GM18861 (cell line): Measurements from ENCODE around the gene KIRREL3.

Experiments used
- ATAC-seq: cut with Tn5 transposase; IDR thresholded peaks from one replicate; pipeline ENCODE4 v1.9.1; 2021; ENCODE audit not compliant: unreplicated experiment

The KIRREL3 gene

DNA sequence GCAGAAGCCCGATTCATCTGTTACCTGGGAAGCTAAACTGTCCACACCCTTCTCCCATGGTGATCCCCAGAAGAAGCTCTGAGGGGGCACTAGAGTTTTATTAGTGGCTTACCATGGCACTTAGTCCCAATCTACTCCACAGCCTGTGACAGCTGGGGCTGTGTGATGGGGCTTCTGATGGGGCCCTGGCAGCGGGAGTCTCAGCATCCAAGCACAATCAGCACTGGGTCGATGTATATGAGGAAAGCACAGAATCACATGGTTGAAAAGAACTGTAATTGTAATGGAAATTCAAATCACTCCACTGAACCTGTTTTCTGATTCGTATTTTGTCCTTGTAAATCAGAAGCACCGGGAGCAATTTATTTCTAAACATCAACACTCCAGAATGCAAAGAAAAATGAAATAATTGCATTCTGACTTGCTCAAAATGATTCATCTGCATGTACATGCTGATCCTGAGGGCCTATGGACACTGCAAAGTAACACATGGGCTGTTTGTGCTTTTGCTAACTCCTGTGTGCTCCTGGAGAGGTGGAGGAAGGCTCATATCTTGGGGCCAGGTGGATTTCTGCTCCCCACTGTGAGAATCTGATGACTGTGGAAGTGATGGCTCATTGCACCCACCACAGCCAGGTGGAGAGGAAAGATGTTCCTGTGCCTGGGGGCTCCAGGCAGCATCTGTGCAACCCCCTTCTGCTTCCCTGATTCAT, 203.0 kb downstream of the KIRREL3 start:
- ATAC-seq = no peak

DNA sequence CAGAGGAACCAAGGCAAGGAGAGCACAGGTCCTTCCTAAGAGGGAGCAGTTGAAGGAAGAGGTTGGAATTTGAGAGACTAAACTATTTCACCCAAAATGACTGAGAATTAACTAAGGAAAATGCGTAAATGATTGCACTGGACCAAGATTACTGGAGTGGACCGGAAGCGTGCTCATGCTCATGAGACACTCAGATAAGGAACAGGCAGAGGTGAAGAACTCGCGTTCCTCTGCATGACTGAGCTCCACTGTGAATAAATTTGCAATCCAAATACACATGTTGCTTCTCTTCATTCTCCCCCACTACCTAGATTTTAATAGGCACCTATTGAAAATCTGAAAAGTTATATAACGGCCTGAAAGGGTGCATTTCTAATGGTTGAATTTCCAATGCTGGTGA, 207.0 kb downstream of the KIRREL3 start:
- no peak for ATAC-seq

DNA sequence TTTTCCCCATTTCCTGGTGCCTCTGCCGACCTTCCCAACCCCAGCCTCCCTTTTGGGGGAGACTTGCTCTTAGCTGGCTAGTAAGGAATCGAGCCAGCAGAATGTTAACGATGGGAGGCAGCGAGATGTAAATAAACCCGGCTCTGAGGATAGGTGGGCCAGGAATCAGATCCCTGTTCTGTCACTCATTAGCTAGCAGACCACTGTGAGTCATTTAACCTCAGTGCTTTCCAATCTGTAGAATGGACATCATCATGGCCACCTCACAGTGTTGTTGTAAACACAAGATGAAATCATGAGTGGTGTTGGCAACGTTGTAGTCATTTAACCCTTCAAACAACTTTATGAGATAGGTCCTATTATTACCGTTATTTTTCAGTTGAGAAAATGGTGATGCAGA, 208.6 kb downstream of the KIRREL3 start:
- no peak for ATAC-seq

DNA sequence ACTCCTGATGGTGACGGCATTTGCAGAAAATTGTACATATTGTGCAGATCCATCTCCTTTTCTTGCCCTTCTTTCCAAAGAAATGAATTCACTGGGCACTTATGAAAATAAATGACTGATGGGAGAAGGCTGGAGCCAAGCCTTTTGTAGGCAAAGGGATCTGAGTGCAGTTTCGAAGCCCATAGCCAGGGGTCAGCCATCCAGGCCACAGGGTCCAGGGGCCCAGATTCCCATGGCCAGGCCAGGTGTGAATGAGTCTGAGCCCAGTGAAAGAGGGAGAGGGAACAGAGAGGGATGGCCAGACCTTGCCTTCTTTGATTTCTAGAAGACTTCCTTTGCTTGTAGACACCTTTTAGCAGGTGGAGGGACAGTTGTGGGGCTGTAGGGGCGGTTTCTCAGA, 209.1 kb downstream of the KIRREL3 start:
- ATAC-seq = no peak

DNA sequence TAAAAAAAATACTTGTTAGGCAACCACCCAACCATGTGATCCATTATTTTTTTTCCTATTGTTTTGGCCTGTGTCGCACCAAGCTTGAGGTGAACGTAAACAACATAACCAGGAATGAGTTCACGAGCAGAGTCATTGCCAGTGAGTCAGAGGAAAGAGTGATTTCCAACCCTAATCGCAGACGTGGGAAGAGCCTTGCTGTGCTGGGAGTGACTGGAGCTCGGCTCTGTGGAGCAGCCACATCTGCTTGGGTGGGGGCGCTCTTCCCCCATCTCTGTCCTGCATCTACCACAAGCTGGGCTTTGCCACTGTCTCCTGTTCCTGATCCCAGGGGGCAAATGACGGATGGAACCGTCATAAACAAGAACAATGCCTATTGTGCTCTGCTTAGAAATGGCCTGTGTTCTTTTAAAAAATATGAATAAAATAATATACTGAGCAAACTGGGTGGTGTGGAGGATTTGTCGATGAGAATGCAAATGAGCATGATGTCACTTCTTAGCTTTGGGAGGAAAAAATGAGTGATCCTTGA, 210.0 kb downstream of the KIRREL3 start:
- no peak for ATAC-seq

DNA sequence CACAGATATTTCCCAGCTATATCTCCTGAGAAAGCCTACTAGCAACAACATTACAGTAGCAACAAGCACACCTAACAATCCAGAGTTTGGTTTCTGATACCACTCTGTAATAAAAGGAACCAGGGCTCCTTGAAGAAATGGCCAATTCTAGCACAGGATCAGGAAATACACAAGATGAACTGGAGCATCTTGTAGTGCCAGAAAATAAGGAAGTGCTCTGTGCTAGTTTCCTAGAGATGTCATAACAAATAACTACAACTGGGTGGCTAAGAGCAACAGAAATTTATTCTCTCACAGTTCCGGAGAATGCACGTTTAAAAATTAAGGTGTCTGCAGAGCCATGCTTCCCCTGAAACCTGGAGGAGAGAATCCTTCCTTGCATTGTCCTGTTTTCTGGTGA, 217.8 kb downstream of the KIRREL3 start:
- ATAC-seq = no peak

DNA sequence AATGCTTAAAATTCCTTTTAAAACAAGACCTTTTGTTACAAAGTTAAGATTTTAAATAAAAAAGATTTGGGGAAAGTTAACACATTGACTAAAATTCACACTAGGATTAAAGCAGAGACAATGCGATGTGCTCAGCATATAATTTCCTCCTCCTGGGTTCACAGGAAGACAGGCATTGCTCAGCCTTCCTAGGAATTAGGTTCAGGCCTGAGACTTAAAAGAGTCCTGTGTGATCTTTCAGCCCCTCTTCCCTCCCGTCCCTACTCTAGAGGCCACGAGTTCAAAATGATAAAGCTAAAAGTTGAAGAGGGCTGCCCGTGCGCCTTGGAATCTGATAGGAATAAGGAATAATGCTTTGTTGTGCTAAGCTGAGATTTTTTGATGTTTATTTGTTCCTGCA, 218.6 kb downstream of the KIRREL3 start:
- ATAC-seq = no peak

DNA sequence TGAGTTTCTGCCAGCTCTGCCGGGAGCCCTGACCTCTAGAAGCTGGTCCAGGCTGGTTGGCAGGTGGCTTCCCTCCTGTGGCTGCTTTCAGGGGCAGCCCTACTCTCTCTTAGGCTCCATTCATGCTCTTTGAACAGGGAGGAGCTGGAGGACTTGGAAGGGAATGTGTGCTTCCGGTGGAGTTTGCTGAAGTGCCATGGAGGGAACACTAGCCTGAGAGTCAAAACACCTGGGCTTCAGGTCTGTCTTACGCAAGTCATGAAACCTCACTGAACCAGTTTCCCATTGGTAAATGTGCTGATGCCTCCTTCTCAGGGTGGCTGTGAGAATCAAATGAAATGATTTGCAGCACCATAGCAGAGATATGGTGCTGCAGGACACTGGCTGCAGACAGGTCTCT, 224.5 kb downstream of the KIRREL3 start:
- ATAC-seq = no peak

DNA sequence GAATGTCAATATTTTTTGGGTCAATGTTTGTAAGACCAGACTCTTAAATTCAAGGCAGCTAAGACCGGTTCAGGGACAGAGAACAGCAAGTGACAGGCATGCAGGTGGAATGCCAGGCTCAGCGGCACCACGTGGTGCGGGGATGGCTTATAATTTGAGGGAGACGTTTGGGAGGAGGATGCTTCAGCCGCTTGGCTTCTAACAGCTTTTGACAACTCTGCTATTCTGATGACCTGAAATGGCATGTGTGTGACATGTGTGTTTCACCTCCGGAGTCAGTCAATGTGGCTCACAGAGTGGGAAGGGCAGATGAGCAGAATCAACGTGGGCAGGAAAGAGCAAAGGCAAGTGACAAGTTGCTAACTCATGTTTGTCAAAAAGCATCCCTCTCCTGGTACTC, 228.3 kb downstream of the KIRREL3 start:
- no peak for ATAC-seq

DNA sequence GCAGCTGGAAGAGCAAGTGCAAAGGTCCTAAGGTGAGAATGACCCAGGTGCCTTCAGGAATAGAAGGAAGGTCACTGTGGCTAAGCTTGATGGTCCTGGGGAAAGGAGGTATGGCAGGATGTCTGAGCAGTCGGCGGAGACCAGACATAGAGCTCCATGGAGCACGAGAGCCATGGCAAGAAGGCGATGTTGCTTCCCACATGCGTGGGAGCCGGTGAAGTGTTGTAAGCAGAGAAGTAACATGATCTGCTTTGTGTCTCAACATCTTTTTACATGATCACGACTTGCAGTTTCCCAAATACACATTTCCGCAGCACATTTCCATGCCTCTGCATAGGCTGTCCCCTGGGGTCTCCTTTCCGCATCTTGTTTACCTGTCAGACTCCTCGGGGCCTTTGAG, 231.9 kb downstream of the KIRREL3 start:
- no peak for ATAC-seq

DNA sequence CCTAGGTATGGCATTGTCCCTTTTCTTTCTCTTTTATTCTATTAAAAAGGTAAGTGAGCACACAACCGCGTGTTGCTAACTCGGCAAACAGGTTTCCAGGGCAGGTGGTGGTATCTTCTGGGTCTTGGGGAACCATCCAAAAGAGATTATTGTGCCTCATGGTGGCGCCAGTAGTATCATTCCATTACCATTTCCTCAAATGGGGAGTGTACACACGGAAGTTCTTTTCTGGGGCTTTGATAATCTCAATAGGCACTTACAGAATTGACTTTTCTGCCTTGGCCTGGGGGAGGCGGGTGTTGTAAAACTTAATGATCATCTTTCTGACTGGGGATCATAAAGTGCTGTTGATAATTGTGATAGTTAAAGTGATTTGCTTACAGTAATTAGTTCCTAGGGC, 234.1 kb downstream of the KIRREL3 start:
- ATAC-seq = no peak

DNA sequence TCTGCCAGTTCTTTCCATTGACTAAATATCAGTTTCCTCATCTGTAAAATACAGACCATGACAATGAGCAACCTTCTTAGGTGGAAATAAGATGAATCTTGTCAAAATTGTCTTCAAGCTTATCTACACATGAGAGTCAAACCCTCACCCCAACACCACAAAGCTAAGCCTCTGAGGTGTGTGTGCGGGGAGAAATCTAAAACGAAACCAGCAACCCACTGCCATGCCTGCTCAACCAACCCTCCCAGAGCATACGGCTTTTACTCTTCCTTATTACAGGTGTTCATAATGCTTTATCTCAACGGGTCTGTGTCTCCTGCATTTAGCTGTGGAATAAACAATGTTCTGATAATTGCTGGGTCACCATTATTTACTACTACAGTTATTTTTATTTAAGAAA, 235.4 kb downstream of the KIRREL3 start:
- no peak for ATAC-seq

DNA sequence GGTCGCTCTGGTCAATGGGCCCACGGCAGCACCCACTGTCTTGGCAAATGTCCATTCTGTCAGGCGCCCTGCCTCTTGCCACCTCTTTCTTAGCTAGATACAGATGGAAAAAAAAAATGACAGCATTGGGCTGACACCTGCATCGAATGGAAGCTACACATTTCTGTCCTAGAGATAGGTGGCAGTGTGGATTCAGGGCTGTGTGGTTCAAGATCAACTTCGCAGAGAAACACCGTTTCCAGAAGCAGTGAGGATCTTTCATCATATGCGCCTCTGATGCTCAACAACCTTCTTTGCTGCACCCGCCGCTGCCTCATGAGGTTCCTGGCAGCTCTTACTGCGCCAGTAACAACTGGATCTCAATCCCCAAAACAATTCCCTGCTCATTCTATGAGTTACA, 236.3 kb downstream of the KIRREL3 start:
- no peak for ATAC-seq

DNA sequence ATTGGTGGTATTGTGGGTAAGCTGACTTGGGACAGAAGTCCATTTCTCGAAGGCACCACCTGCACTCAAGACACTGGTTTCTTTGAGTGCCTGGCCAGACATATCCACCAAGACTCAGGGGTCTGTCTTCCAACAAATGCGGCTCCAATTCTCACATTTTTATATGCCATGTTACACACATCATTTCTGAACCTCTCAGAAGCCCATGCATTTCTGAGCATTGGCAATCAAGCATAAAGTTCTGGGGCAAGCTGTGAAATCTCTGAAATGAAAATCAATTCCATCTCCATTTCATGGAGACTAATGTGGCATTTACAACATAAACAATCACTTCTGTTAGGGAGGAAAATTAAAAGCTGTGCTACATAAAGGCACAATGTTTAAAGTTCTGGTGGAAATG, 243.7 kb downstream of the KIRREL3 start:
- ATAC-seq = no peak

DNA sequence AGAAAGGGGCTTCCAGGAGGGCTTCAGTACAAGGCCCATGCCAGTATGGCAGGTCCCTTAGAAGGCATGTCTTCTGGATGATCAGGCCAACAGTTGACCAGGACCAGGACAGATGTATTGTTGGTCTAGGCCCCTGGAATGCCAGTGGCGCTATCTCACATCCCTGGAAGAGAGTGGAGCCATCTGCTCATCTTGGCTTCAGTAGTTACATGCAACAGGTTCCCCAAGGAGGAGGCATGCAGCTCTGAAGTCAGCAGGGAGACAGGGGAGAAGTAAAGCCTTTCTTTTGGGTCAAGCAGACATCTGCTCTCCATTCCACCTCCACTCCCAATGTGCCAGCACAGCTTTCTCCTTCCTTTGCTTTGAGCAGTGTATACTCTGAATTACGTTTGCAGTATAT, 244.1 kb downstream of the KIRREL3 start:
- no peak for ATAC-seq

DNA sequence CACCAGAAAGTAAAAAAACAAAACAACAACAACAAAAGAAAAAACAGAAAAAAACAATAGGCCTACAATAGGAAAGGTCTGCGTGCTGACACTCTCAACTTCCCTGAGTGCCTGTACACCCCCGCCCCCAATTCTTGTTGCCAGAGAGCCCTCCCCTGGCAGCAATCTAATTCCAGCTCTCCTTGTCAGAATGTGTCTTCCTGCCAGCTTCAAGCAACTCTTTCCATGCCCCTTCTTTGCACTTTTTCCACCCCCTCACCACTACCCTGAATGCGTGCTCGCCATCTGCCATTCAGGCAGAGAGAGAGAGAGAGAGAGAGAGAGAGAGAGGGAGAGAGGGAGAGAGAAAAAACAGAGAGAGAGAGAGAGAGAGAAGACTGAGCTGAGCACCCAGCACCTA, 245.0 kb downstream of the KIRREL3 start:
- no peak for ATAC-seq

DNA sequence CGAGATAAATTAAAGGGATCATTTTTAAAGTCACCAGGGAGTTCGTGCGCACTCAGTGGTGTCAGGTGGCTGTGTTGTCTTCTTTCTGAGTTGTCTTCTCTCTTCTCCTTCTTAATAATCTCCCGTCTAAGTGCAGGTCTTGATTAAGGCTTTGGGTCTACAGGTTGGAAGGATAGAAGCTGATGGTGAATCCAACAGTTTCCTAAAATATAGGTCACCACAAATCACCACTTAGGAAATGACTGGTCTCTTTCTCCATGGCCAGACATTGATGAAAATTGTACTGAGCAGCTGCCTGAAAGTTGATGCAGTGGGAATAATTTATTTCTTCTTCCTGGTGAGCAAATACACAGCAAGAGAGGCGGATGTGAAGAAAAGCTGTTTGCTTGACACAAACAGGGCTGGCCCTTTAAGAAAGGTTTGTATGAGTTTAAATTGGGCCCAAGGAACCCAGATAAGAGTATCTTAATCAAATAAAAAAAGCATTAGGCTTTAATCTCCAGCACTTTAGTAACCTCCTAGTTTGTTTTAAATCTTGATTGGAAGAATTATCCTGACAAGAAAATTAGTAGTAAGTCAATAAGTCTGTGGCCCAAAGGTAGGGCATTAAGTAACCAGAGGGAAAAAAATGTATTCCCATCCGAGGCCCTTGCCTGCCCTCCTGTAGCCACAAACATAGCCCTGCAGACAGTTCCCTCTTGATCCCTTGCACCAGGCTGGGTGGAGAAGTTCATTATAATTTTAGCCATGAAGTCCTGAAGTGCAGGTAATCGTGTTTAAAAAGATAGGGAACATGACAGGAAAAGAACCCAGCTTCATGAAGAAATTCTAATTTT, 245.8 kb downstream of the KIRREL3 start:
- no peak for ATAC-seq

DNA sequence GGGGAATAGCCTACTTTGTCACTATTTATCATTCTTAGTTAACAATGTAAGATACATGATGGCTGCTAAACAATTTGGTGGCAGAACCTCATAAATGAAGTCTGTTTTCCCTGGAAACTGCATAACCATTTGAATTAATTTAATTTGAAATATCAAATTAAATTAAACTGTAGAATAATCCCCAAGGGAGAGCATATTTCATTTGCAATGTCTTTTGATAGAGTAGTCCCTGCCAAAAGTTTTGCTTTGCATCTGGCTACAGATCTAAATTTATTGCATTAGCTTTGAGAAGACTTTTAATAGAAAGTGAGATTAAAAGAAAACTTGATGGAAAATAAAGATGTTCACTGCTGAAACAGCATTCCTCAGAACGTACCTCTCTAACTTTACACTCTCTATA, 246.6 kb downstream of the KIRREL3 start:
- no peak for ATAC-seq

DNA sequence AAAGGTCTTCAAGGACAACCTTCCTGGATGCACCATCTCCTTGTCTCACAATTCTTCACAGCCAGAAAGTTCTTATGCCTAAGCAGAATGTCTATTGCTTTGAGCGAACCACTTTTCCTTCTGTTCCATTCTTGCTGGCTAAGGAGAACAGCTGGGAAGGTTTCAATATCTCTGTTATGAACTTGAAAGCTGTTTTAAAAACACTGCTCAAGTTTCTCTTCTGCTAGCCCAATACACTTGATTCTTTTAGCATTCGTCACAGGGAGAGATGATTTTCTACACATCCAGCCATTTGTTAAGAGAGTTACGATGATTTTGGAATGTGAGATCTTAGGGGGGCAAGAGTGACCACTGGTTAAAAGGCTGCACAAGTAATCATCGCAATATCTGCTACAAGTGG, 249.3 kb downstream of the KIRREL3 start:
- no peak for ATAC-seq

DNA sequence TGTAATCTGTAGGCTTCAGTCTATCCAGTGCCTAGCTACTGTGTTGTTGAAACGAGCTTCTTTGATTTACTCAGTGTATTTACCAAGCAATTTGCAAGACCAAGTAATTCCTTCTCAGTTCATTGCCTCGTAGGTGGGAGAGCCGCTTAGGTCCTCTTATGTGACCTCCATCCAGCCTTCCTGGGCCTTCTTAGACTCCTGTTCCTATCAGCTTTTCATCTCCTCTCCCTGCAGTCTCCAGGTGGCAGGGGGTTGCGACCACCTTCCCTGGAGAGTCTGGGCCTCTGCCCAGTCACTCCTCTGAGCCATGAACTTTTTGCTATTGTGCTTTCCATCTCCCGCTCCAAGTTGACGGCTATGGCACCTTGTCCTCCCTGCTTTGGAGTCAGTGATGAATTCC, 251.8 kb downstream of the KIRREL3 start:
- ATAC-seq = no peak

DNA sequence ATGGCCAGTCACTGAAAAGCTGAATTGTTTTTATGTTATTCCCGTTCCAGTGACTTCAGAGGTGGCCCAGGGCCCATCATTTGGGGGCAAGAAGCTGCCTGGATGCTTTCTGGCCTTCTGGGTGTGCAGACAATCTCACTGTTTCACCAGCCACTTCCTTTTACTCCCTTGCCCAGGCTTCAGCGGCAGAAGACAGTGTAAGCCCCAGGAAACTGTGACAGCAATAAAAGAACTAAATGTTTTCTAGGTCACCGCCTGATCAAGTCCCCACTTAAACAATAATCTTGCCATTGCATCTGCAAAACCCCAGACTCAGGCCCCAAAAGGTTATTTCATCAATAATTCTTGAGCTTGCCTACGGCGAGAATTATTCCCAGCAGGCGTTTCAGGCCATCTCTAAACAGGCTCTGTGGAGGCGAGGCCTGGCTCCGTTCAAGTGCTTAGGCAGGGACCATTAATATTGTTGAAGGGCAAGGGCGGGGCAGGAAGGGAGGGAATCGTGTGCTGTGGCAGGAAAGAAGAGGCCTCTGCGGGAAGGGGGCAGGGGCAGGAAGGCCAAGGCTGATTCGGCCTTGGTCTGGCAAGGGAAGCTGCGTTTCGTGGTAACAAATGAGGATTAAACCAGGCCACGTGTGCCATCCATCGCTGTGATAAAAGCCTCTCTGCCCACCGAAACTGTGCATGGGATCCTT, 252.3 kb downstream of the KIRREL3 start:
- no peak for ATAC-seq

DNA sequence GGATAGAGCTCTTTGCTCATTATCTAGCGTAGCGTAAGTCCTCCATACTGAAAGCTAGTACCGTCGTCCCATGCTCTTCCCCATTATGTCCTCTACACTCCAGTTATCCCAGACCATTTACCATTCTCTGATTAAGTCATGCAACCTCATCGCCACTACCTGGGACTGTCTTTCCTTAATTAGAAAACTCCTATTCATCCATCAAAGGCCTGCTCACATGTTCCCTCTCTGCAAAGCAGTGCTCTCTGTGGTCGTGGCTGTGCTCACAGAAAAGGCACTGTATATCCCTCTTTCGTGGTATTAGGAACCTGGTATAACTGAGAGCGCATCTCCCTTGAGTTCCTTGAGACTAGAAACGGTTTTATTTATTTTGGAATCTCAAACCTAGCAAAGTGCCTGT, 253.3 kb downstream of the KIRREL3 start:
- ATAC-seq = no peak
